Progenitor cell of endocrine pancreas (in vitro differentiated cells): ENCODE data around the gene SUGCT. TPM values are rescaled to one million over a fixed set of nuclear protein-coding genes. Genes with fewer than 3 reads are reported as not detected.

Experiments used
- DNase-seq: peaks from one replicate; pipeline ENCODE4 v3.0.0; 2021; ENCODE audit warnings: low spot score; ENCODE audit not compliant: unreplicated experiment
- H3K27ac Mint-ChIP-seq: 2 replicates; pipeline ENCODE4 v1.8.0; 2021; ENCODE audit warnings: mild to moderate bottlenecking, moderate library complexity, mixed read lengths
- H3K27me3 Mint-ChIP-seq: 2 replicates; pipeline ENCODE4 v1.8.0; 2021; ENCODE audit warnings: mixed read lengths
- H3K36me3 Mint-ChIP-seq: 2 replicates; pipeline ENCODE4 v1.8.0; 2022; ENCODE audit warnings: mixed read lengths; ENCODE audit not compliant: insufficient read depth
- H3K4me1 Mint-ChIP-seq: 2 replicates; pipeline ENCODE4 v1.8.0; 2021; ENCODE audit warnings: low read depth, mixed read lengths
- H3K4me3 Mint-ChIP-seq: 2 replicates; pipeline ENCODE4 v1.8.0; 2021; ENCODE audit warnings: low read depth, mild to moderate bottlenecking, moderate library complexity, mixed read lengths
- H3K9me3 Mint-ChIP-seq: 2 replicates; pipeline ENCODE4 v1.8.0; 2021; ENCODE audit warnings: low read depth, mixed read lengths
- CTCF ChIP-seq: fragments of 200-600 bp; sonication (generic); IDR thresholded peaks from one replicate; pipeline ENCODE4 v1.5.0; 2021; ENCODE audit warnings: antibody characterized with exemption, mild to moderate bottlenecking; ENCODE audit not compliant: unreplicated experiment
- total RNA-seq: library from RNA; stranded (reverse); gene quantifications from 2 replicates; pipeline ENCODE4 v1.2.1, GENCODE V29; 2021

The SUGCT gene
- total RNA-seq, 1 donor from 2014 or later: 6.2 TPM

GRCh38 chr7:40742270-40742669 is 607.5 kb downstream of the SUGCT start:
- Mint-ChIP-seq H3K27ac (no peak overlapping the region), H3K27me3 (no peaks in the 10 kb centered on the region), H3K9me3 (peaks cover 9% of the 10 kb centered on the region), H3K4me3 (no peak overlapping the region), H3K36me3 (peaks cover 1% of the 10 kb centered on the region), H3K4me1 (peaks cover 11% of the 10 kb centered on the region)
- no peak for TF ChIP-seq CTCF
- DNase-seq: no peak

- H3K4me3 Mint-ChIP-seq: no peak overlapping the region
- H3K27ac Mint-ChIP-seq: no peak overlapping the region
- no peaks in the 10 kb centered on the region for H3K27me3 Mint-ChIP-seq
- H3K36me3 Mint-ChIP-seq: no peaks in the 10 kb centered on the region
- TF ChIP-seq CTCF: no peak
- peaks cover 11% of the 10 kb centered on the region for H3K4me1 Mint-ChIP-seq
- DNase-seq: no peak
- H3K9me3 Mint-ChIP-seq: no peaks in the 10 kb centered on the region
Measured at GRCh38 chr7:40746841-40747556, 612.2 kb downstream of the SUGCT start.

GRCh38 chr7:40747856-40748255 is 613.1 kb downstream of the SUGCT start:
- no peak for DNase-seq
- Mint-ChIP-seq H3K27ac (no peak overlapping the region), H3K4me1 (peaks cover 11% of the 10 kb centered on the region), H3K36me3 (no peaks in the 10 kb centered on the region), H3K9me3 (no peaks in the 10 kb centered on the region), H3K27me3 (no peaks in the 10 kb centered on the region), H3K4me3 (no peak overlapping the region)
- no peak for TF ChIP-seq CTCF

GRCh38 chr7:40749877-40750276 is 615.1 kb downstream of the SUGCT start:
- H3K4me1 Mint-ChIP-seq: peaks cover 7% of the 10 kb centered on the region
- H3K9me3 Mint-ChIP-seq: no peaks in the 10 kb centered on the region
- no peak for DNase-seq
- no peak overlapping the region for H3K27ac Mint-ChIP-seq
- no peak for TF ChIP-seq CTCF
- H3K36me3 Mint-ChIP-seq: no peaks in the 10 kb centered on the region
- H3K4me3 Mint-ChIP-seq: no peak overlapping the region
- H3K27me3 Mint-ChIP-seq: no peaks in the 10 kb centered on the region

- no peaks in the 10 kb centered on the region for H3K36me3 Mint-ChIP-seq
- no peak for TF ChIP-seq CTCF
- no peaks in the 10 kb centered on the region for H3K9me3 Mint-ChIP-seq
- H3K4me3 Mint-ChIP-seq: no peak overlapping the region
- H3K4me1 Mint-ChIP-seq: peaks cover 1% of the 10 kb centered on the region
- no peak overlapping the region for H3K27ac Mint-ChIP-seq
- peaks cover 4% of the 10 kb centered on the region for H3K27me3 Mint-ChIP-seq
- no peak for DNase-seq
Measured at GRCh38 chr7:40753455-40753854, 618.6 kb downstream of the SUGCT start.
